WERI-Rb-1 (cell line): ENCODE results near the gene EPC1.

ENCODE experiments used
- DNase-seq: peaks from one replicate; pipeline ENCODE4 v3.0.0-alpha.2; 2020
- H3K27ac ChIP-seq: fragments of 250-450 bp; sonication (Bioruptor Pico); 2 replicates; pipeline ENCODE4 v1.5.1; 2020; ENCODE audit warnings: mild to moderate bottlenecking, moderate library complexity
- H3K27me3 ChIP-seq: fragments of 250-450 bp; sonication (Bioruptor Pico); 2 replicates; pipeline ENCODE4 v1.5.1; 2021; ENCODE audit warnings: mild to moderate bottlenecking, low read depth, moderate library complexity; ENCODE audit not compliant: insufficient read depth, severe bottlenecking
- H3K36me3 ChIP-seq: fragments of 250-450 bp; sonication (Bioruptor Pico); 2 replicates; pipeline ENCODE4 v1.5.1; 2020; ENCODE audit warnings: mild to moderate bottlenecking, moderate library complexity
- H3K4me3 ChIP-seq: 2 replicates; pipeline ENCODE4 v1.5.1; 2011; ENCODE audit warnings: low read depth, mild to moderate bottlenecking, control low read depth, low read length
- H3K9me3 ChIP-seq: fragments of 250-450 bp; sonication (Bioruptor Pico); 2 replicates; pipeline ENCODE4 v1.5.1; 2021; ENCODE audit warnings: mild to moderate bottlenecking, moderate library complexity; ENCODE audit not compliant: severe bottlenecking
- TF ChIP-seq, protein P1 (sequence below): IDR thresholded peaks from 2 replicates; pipeline ENCODE4 v1.5.1; 2011; ENCODE audit warnings: low read depth, mild to moderate bottlenecking, control low read depth, inconsistent platforms, low read length

Gene EPC1

DNA sequence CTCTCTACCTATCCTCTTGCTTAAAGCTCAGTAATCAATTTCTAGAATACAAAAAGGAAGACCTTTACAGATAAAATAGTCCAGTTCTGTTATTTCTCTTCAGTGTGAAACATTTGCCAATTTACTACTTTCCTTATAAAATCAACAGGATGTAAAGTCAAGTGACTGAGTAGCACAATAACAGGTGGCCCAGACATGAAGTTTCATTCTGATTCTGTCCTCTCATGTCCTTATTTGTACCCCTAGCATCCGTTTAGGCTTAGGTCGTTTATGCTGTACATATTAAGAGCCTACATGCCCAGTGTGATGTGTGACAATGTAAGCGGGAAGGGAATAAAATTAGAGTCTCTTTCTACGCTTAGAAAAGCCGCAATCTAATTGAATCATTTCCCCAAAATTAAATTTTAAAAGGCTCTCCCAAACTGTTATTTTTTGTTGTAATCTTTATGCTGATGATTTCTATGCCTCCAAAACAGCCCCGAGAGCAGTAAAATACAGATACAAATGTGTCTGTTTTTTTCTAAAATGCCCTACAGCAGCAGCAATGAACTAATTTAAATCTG lies 29.1 kb downstream of the EPC1 start:
- H3K27ac ChIP-seq: no peak overlapping the region
- TF ChIP-seq, protein P1, sequence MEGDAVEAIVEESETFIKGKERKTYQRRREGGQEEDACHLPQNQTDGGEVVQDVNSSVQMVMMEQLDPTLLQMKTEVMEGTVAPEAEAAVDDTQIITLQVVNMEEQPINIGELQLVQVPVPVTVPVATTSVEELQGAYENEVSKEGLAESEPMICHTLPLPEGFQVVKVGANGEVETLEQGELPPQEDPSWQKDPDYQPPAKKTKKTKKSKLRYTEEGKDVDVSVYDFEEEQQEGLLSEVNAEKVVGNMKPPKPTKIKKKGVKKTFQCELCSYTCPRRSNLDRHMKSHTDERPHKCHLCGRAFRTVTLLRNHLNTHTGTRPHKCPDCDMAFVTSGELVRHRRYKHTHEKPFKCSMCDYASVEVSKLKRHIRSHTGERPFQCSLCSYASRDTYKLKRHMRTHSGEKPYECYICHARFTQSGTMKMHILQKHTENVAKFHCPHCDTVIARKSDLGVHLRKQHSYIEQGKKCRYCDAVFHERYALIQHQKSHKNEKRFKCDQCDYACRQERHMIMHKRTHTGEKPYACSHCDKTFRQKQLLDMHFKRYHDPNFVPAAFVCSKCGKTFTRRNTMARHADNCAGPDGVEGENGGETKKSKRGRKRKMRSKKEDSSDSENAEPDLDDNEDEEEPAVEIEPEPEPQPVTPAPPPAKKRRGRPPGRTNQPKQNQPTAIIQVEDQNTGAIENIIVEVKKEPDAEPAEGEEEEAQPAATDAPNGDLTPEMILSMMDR: no peak
- H3K36me3 ChIP-seq: no peaks in the 10 kb centered on the region
- no peak for DNase-seq
- no peaks in the 10 kb centered on the region for H3K27me3 ChIP-seq
- H3K4me3 ChIP-seq: no peak overlapping the region
- H3K9me3 ChIP-seq: no peaks in the 10 kb centered on the region

DNA sequence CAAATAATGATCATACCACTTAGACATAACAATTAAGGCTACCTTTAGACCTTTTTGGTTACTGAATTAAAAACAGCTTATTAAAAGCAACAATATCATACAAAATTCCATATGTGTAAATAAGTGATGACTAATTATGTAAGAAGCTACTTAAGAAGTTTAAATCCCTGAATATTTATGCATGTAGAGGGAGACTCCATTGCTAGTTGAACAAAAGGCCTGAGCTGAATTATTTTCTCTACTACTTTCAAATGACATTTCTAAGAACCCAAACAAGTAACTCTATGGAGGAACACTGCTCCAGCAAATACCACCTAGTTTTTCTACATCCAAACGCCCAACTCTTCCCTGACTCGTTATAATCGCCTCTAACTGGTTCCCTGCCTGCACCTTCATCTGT lies 31.5 kb downstream of the EPC1 start:
- Histone ChIP-seq H3K27me3 (no peaks in the 10 kb centered on the region), H3K36me3 (no peaks in the 10 kb centered on the region), H3K4me3 (no peak overlapping the region), H3K9me3 (no peaks in the 10 kb centered on the region), H3K27ac (no peak overlapping the region)
- TF ChIP-seq, protein P1: no peak
- no peak for DNase-seq

DNA sequence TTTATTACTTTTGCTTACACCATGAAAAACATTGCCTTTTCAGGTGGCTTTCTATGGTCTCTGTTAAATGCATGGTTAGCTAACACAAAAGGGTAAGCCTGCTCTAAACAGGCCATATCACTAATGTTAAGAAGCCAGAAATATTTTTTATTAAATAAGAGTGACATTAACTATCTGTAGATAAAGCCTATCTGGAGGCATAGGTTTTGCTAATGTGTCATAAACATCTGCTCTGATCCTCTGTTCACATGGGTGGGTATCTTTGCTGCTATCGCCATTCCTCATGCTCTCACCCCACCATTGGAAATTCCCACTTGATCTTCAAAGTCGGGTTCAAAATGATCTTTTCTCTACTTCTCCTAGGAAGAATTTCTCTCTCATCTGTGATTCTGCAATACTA lies 32.4 kb downstream of the EPC1 start:
- H3K36me3 ChIP-seq: no peaks in the 10 kb centered on the region
- H3K27ac ChIP-seq: no peak overlapping the region
- no peaks in the 10 kb centered on the region for H3K9me3 ChIP-seq
- TF ChIP-seq, protein P1: no peak
- H3K4me3 ChIP-seq: no peak overlapping the region
- no peak for DNase-seq
- H3K27me3 ChIP-seq: no peaks in the 10 kb centered on the region

DNA sequence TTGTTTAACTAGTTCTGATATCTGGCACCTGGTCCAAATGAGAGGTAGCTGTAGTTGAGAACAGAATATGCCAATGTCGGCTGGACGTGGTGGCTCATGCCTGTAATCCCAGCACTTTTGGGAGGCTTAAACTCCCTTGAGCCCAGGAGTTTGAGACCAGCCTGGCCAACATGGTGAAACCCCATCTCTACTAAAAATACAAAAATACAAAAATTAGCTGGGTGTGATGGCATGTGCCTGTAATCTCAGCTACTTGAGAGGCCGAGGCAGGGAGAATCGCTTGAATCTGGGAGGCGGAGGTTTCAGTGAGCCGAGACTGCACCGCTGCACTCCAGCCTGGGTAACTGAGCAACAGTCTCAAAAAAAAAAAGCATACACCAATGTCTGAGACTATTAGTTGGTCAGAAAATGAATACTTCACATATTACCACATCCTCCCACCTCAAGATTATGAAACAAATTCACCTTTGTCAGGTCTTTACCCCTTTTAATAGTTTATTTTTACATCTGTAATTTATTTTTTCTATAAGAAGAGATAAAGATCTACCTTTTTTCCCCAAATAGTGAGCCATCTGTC lies 38.8 kb downstream of the EPC1 start:
- TF ChIP-seq, protein P1: no peak
- Histone ChIP-seq H3K36me3 (no peaks in the 10 kb centered on the region; the same call in none of the 2 replicates), H3K9me3 (no peaks in the 10 kb centered on the region), H3K27ac (no peak overlapping the region), H3K27me3 (no peaks in the 10 kb centered on the region), H3K4me3 (no peak overlapping the region)
- no peak for DNase-seq

DNA sequence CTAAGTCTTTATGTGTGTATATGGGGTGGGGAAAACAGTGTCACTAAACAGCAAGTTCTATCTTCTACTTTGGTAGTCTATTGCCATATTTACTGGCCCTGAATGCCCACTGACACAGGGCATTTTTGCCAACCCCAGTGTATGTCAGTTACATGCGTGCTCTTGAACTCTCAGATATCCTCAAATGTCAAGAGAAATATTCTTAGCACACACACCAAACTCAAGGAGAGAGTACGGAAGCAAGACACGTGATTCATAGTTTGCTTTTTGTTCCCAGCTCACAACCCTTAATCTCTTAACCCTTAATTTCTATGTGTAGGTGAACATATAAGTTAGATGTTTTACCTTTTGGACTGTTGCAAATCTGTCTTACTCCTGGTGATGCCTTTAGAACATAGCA lies 39.3 kb downstream of the EPC1 start:
- no peaks in the 10 kb centered on the region for H3K27me3 ChIP-seq
- no peak overlapping the region for H3K27ac ChIP-seq
- no peaks in the 10 kb centered on the region for H3K9me3 ChIP-seq
- no peaks in the 10 kb centered on the region; the same call in none of the 2 replicates for H3K36me3 ChIP-seq
- H3K4me3 ChIP-seq: no peak overlapping the region
- TF ChIP-seq, protein P1: no peak
- DNase-seq: no peak
